ENCODE results near the gene MYO7B.

The MYO7B gene

DNA sequence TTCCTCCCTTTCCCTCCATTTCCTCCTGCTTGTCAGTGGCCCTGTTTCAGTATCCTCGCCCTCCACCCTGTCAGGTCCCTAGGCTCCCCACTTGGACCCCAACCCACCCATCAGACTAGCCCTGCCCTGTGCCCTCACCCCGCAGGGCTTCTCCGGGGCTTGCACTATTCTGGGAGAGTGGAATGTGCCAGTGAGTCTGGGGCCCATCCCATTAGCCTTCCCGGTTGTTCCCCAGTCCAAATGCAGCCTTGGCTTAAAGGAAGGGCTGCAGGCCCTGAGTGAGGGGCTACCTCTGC is 45.5 kb downstream of the MYO7B start:
- Histone ChIP-seq H3K27me3 (ENCODE audit: control insufficient read depth, insufficient read depth, low read length) (no peaks in the 10 kb centered on the region), H3K36me3 (ENCODE audit: control insufficient read depth, insufficient read depth, low read length) (no peaks in the 10 kb centered on the region), H3K27ac (ENCODE audit: low read depth, low read length) (no peak overlapping the region), H3K9ac (ENCODE audit: low read length) (no peak overlapping the region), H3K4me3 (ENCODE audit: low read length) (no peak overlapping the region), H3K4me1 (ENCODE audit: control insufficient read depth, insufficient read depth, low read length) (no peaks in the 10 kb centered on the region)

DNA sequence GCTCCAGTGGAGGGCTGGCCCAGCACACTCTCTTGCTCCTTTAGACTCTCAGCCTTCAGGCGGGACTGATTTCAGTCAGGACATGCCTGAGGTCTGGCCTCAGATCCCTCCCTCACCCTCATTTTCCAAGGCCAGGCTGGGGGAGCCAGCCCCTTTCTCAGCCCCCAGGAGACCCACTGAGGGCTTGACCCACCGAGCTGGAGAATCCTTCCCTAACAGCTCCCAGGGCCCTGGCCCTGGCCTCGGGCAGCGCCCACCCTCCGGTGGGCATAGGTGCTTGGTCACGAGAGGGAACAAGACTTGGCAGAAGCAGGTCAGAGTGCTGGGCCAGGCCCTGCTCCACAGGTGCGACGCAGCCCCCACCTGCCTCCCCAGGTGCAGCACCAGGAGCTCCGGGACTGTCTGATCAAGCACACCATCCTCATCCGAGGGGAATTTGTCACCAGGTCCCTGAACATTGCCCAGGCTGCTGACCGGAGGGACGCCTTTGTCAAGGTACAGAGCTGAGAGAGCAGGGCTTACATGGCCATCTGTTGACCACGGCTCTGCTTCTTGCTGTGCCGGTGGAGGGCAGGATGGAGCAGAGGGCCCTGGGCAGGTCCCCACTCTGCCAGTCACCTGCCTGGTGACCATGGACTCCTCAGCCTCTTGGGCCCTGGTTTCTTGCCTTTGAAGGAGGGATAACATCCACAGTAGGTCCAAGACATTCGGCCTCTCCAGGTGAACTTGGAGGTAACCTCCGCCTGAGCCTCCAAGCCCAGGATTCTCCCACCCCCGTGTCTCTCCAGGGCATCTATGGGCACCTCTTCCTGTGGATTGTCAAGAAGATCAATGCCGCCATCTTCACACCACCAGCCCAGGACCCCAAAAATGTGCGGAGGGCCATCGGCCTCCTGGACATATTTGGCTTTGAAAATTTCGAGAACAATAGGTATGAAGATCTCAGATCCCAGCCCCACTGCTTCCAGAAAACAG is 46.3 kb downstream of the MYO7B start:
- Histone ChIP-seq H3K27me3 (ENCODE audit: control insufficient read depth, insufficient read depth, low read length) (no peaks in the 10 kb centered on the region), H3K36me3 (ENCODE audit: control insufficient read depth, insufficient read depth, low read length) (no peaks in the 10 kb centered on the region), H3K27ac (ENCODE audit: low read depth, low read length) (no peak overlapping the region), H3K4me3 (ENCODE audit: low read length) (no peak overlapping the region), H3K9ac (ENCODE audit: low read length) (no peak overlapping the region), H3K4me1 (ENCODE audit: control insufficient read depth, insufficient read depth, low read length) (no peaks in the 10 kb centered on the region)

DNA sequence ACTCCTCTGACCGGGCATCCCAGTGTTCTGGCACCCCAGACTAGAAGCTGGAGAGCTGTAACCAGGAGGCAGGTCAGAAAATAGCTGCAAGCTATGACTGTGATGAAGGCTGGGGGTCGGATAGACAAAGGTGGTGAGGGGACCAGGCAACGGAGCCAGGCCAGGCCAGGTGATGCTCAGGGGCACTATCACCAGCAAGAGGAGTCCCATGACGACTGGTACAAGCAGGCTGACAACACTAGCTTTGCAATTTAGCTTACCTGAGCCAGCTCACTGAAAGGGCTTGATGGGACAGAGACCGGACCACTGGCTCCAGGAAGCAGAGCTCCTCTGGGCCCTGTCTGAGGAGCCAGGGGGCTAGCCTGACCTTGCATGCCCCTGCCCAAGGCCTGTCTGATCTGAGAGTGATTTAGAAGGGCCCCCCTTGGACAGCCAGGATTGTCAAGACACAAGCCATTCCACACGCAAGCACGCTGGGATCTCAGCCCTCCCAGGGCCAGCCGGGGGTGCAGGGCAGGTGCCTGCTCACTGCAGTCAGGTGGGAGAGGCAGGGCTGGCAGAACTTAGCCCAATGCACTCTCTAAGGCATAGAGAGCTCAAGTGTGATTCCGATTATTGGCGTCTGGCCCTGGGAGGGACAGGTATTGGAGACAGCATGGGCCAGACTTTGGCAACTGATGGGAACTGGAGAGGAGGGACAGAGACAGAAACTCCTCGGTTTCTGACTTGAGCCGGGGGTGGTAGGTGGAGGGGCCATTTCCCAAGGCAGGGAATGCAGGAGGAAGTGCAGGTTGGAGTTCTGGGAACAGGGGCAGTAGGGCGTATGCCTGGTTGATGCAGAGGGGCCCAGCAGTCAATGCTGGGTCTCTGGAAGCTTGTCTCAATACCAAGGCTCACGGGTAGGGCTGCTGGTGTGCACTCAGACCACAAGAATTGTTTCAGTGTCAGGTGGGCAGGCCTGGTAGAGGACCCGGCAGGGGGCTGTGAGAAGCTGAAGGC is 47.7 kb downstream of the MYO7B start:
- Histone ChIP-seq H3K4me1 (ENCODE audit: control insufficient read depth, insufficient read depth, low read length) (no peaks in the 10 kb centered on the region), H3K27me3 (ENCODE audit: control insufficient read depth, insufficient read depth, low read length) (no peaks in the 10 kb centered on the region), H3K36me3 (ENCODE audit: control insufficient read depth, insufficient read depth, low read length) (no peaks in the 10 kb centered on the region), H3K9ac (ENCODE audit: low read length) (no peak overlapping the region), H3K4me3 (ENCODE audit: low read length) (no peak overlapping the region), H3K27ac (ENCODE audit: low read depth, low read length) (no peak overlapping the region)

DNA sequence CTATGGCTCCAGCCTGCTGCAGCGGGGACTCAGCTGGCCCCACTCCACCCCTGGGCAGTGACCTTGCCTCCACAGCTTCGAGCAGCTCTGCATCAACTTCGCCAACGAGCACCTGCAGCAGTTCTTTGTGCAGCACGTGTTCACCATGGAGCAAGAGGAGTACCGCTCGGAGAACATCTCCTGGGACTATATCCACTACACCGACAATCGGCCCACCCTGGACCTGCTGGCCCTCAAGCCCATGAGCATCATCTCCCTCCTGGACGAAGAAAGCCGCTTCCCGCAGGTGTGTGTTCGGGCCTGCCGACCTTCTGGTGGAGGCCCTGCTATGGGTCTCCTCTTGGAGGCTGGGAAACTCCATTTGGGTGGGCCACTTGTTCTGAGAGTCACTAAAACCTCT is 48.6 kb downstream of the MYO7B start:
- Histone ChIP-seq H3K4me1 (ENCODE audit: control insufficient read depth, insufficient read depth, low read length) (no peaks in the 10 kb centered on the region), H3K4me3 (ENCODE audit: low read length) (no peak overlapping the region), H3K27ac (ENCODE audit: low read depth, low read length) (no peak overlapping the region), H3K9ac (ENCODE audit: low read length) (no peak overlapping the region), H3K27me3 (ENCODE audit: control insufficient read depth, insufficient read depth, low read length) (no peaks in the 10 kb centered on the region), H3K36me3 (ENCODE audit: control insufficient read depth, insufficient read depth, low read length) (no peaks in the 10 kb centered on the region)

DNA sequence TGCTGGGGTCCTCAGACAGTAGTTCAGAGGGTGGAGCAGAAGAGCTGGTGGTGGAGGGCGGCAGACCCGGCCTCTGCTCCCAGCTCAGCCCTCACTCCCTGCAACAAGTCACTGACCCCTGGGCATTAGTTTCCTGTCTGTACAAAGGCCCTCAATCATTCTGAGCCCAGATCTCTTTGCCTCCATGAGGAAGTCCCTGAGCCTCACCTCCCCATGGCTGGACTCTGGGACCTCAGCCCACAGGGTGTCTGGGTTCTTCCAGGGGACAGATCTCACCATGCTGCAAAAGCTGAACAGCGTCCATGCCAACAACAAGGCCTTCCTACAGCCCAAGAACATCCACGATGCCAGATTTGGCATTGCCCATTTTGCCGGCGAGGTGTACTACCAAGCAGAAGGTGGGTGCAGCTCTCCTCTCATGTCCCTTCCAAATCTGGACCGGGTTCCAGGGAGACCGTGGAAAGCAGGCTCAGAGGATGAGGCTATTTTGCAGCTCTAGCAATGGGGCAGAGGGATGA is 49.1 kb downstream of the MYO7B start:
- no peaks in the 10 kb centered on the region for H3K36me3 ChIP-seq (ENCODE audit: control insufficient read depth, insufficient read depth, low read length)
- no peaks in the 10 kb centered on the region for H3K27me3 ChIP-seq (ENCODE audit: control insufficient read depth, insufficient read depth, low read length)
- H3K4me3 ChIP-seq (ENCODE audit: low read length): no peak overlapping the region
- no peaks in the 10 kb centered on the region for H3K4me1 ChIP-seq (ENCODE audit: control insufficient read depth, insufficient read depth, low read length)
- no peak overlapping the region for H3K9ac ChIP-seq (ENCODE audit: low read length)
- no peak overlapping the region for H3K27ac ChIP-seq (ENCODE audit: low read depth, low read length)

DNA sequence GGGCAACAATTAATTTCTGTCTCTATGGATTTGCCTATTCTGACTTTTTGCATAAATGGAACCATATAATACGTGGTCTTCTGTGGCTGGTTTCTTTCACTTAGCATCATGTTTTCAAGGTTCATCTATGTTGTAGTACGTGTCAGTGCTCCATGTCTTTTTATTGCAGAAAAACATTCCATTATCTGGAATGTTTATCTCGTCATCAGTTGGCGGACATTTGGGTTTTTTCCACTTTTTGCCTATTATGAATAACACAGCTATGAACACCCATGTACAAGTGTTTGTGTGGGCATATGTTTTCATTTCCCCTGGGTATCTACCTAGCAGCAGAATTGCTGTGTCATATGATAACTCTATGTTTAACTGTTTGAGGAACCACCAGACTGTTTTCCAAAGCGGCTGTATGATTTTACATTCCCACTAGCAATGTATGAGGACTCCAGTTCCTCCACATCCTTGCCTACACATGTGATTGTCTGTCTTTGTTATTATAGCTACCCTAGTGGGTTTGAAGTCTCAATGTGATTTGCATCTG is 49.9 kb downstream of the MYO7B start:
- Histone ChIP-seq H3K36me3 (ENCODE audit: control insufficient read depth, insufficient read depth, low read length) (no peaks in the 10 kb centered on the region), H3K4me3 (ENCODE audit: low read length) (no peak overlapping the region), H3K27me3 (ENCODE audit: control insufficient read depth, insufficient read depth, low read length) (no peaks in the 10 kb centered on the region), H3K4me1 (ENCODE audit: control insufficient read depth, insufficient read depth, low read length) (no peaks in the 10 kb centered on the region), H3K27ac (ENCODE audit: low read depth, low read length) (no peak overlapping the region), H3K9ac (ENCODE audit: low read length) (no peak overlapping the region)

DNA sequence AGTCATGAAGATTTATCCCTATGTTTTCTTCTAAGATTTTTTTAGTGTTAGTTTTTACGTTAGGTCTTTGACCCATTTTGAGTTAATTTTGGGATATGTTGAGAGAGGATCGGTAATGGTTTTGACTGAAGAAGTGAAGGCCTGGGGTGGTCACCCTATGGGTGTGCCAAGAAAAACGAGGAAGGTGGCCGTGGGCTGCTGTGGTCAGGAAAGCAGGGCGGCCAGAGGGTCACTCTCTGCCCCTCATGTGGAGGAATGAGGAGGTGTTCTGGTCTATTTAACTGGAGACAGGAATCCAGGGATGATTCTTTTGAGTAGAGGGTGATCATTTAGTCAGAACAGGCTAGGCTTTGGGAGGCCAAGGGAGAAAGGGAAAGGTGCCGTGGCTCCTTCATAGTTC is 50.7 kb downstream of the MYO7B start:
- Histone ChIP-seq H3K4me3 (ENCODE audit: low read length) (no peak overlapping the region), H3K27ac (ENCODE audit: low read depth, low read length) (no peak overlapping the region), H3K27me3 (ENCODE audit: control insufficient read depth, insufficient read depth, low read length) (no peaks in the 10 kb centered on the region), H3K36me3 (ENCODE audit: control insufficient read depth, insufficient read depth, low read length) (no peaks in the 10 kb centered on the region), H3K9ac (ENCODE audit: low read length) (no peak overlapping the region), H3K4me1 (ENCODE audit: control insufficient read depth, insufficient read depth, low read length) (no peaks in the 10 kb centered on the region)

DNA sequence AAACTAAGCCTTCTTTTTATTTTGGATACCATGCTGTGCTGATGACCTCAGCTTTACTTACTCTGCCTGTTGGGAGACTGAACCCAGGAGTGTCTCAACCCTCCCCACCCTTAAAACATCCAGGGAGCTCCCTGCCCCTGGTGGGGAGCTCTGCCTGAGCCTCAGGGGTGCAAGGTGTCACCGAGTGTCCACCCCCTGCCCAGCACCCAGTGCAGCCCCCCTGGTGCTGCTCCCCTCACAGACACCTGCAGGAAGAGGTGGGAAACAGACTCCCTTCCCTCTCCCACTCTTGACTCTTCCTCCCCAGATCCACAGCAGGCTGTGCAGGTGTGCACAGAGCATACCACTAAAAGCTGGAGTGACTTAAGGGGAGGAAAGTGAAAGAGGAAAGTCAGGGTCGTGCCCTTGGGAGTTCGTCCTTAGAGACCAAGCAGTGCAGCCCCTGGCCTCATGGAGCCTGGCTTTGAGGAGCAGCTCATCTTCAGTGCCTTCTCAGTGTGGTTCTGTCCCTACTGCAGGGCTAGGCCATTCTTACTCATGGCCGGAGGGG is 51.3 kb downstream of the MYO7B start:
- no peaks in the 10 kb centered on the region for H3K27me3 ChIP-seq (ENCODE audit: control insufficient read depth, insufficient read depth, low read length)
- no peak overlapping the region for H3K27ac ChIP-seq (ENCODE audit: low read depth, low read length)
- H3K36me3 ChIP-seq (ENCODE audit: control insufficient read depth, insufficient read depth, low read length): no peaks in the 10 kb centered on the region
- H3K4me1 ChIP-seq (ENCODE audit: control insufficient read depth, insufficient read depth, low read length): no peaks in the 10 kb centered on the region
- H3K9ac ChIP-seq (ENCODE audit: low read length): no peak overlapping the region
- H3K4me3 ChIP-seq (ENCODE audit: low read length): no peak overlapping the region

DNA sequence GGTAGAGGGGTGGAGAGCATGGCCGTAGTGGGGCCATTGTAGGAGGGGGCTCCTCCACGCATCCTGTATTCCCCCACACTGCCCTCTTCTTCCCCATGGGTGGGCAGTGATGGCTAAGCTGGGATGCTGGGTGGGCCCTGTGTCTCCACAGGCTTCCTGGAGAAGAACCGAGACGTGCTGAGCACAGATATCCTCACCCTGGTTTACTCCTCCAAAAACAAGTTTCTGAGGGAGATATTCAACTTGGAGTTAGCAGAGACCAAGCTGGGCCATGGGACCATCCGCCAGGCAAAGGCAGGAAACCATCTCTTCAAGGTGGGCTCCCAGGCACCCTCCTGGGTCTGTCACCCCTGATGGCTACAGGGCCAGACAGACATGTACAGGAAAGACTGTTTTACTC is 52.8 kb downstream of the MYO7B start:
- H3K9ac ChIP-seq (ENCODE audit: low read length): no peak overlapping the region
- H3K27me3 ChIP-seq (ENCODE audit: control insufficient read depth, insufficient read depth, low read length): no peaks in the 10 kb centered on the region
- no peak overlapping the region for H3K4me3 ChIP-seq (ENCODE audit: low read length)
- H3K36me3 ChIP-seq (ENCODE audit: control insufficient read depth, insufficient read depth, low read length): no peaks in the 10 kb centered on the region
- no peak overlapping the region for H3K27ac ChIP-seq (ENCODE audit: low read depth, low read length)
- no peaks in the 10 kb centered on the region for H3K4me1 ChIP-seq (ENCODE audit: control insufficient read depth, insufficient read depth, low read length)

DNA sequence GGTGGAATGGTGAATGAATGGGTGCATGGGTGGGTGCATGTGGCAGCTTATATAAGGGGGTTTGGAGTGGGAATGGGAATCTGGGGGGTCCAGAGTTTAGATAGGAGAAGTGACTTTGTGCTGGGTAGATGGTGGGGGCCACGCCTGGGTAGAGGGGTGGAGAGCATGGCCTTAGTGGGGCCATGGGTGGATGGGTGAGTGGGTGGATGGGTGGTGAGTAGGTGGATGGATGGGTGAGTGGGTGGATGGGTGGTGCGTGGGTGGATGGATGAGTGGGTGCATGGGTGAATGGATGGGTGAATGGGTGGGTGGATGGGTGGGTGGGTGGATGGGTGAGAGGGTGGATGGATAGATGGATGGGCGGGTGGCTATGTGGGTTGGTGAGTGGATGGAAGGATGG is 53.9 kb downstream of the MYO7B start:
- no peaks in the 10 kb centered on the region for H3K4me1 ChIP-seq (ENCODE audit: control insufficient read depth, insufficient read depth, low read length)
- H3K9ac ChIP-seq (ENCODE audit: low read length): no peak overlapping the region
- H3K36me3 ChIP-seq (ENCODE audit: control insufficient read depth, insufficient read depth, low read length): peaks cover 2% of the 10 kb centered on the region
- H3K27me3 ChIP-seq (ENCODE audit: control insufficient read depth, insufficient read depth, low read length): no peaks in the 10 kb centered on the region
- no peak overlapping the region for H3K27ac ChIP-seq (ENCODE audit: low read depth, low read length)
- H3K4me3 ChIP-seq (ENCODE audit: low read length): no peak overlapping the region

DNA sequence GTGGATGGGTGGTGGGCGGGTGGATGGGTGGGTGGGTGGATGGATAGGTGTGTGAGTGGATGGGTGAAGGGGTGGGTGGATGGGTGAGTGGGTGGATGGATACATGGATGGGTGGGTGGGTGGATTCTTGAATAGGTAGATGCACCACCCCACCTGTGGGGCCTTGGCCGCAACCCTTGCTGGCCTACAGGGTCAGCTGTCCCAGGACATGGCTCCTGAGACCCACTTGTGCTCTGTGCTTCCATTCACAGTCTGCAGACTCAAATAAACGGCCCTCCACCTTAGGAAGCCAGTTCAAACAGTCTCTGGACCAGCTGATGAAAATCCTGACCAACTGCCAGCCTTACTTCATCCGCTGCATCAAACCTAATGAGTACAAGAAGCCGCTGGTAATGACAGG is 54.4 kb downstream of the MYO7B start:
- H3K4me3 ChIP-seq (ENCODE audit: low read length): no peak overlapping the region
- no peak overlapping the region for H3K9ac ChIP-seq (ENCODE audit: low read length)
- H3K27me3 ChIP-seq (ENCODE audit: control insufficient read depth, insufficient read depth, low read length): no peaks in the 10 kb centered on the region
- no peaks in the 10 kb centered on the region for H3K4me1 ChIP-seq (ENCODE audit: control insufficient read depth, insufficient read depth, low read length)
- no peak overlapping the region for H3K27ac ChIP-seq (ENCODE audit: low read depth, low read length)
- peaks cover 2% of the 10 kb centered on the region for H3K36me3 ChIP-seq (ENCODE audit: control insufficient read depth, insufficient read depth, low read length)
